Spleen (tissue), 7 donors: ENCODE results near the gene GPR137C.

ENCODE experiments used
- POLR2A ChIP-seq, 3 donors: fragments of 450-650 bp; IDR thresholded peaks; one replicate each; pipeline ENCODE4 v1.5.1; 2017; ENCODE audit warnings: antibody characterized with exemption in 3 of 3, mild to moderate bottlenecking in 1 of 3
- POLR2AphosphoS5 ChIP-seq, 3 donors: sonication (generic); formaldehyde crosslinking; IDR thresholded peaks; one replicate each; pipeline ENCODE4 v1.5.1; 2017; ENCODE audit warnings: antibody characterized with exemption in 3 of 3
- TF ChIP-seq, protein P1 (sequence below), 11 experiments: fragments of 200-600 bp in 7 of 11; fragments of 450-650 bp in 4 of 11; sonication (generic) in 4 of 11; IDR thresholded peaks in 8 of 11; conservative IDR thresholded peaks in 3 of 11; 1 replicate in 7 of 11; 2 replicates in 4 of 11; pipeline versions ENCODE4 v1.4.0 to v1.8.0; 2016 to 2021; ENCODE audit warnings: antibody characterized with exemption in 11 of 11, inconsistent platforms in 4 of 11, mild to moderate bottlenecking in 1 of 11
- donor health status: DM: no; HTN: no; CAD: no; lungs with moderate emphysema.
- donor health status: DM: no; HTN: no; CAD: no.
- donor health status: DM: no; HTN: no; CAD: no.

GRCh38 chr14:52575858-52576257 is 23.2 kb downstream of the GPR137C start:
- TF ChIP-seq, protein P1, sequence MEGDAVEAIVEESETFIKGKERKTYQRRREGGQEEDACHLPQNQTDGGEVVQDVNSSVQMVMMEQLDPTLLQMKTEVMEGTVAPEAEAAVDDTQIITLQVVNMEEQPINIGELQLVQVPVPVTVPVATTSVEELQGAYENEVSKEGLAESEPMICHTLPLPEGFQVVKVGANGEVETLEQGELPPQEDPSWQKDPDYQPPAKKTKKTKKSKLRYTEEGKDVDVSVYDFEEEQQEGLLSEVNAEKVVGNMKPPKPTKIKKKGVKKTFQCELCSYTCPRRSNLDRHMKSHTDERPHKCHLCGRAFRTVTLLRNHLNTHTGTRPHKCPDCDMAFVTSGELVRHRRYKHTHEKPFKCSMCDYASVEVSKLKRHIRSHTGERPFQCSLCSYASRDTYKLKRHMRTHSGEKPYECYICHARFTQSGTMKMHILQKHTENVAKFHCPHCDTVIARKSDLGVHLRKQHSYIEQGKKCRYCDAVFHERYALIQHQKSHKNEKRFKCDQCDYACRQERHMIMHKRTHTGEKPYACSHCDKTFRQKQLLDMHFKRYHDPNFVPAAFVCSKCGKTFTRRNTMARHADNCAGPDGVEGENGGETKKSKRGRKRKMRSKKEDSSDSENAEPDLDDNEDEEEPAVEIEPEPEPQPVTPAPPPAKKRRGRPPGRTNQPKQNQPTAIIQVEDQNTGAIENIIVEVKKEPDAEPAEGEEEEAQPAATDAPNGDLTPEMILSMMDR (IDR thresholded peaks at IDR 0.05 in 8 of 11, conservative IDR thresholded peaks at IDR 0.05 in 3 of 11), result no peak
- TF ChIP-seq POLR2A (IDR thresholded peaks at IDR 0.05) (no peak), POLR2AphosphoS5 (IDR thresholded peaks at IDR 0.05) (no peak)
